ENCODE measurements around the gene CHCHD3. TPM values are rescaled to one million over a fixed set of nuclear protein-coding genes. Genes with fewer than 3 reads are reported as not detected.
"Not testable (repeated sequence)": the region's sequence is repeated elsewhere in the genome, so short reads cannot be mapped to it uniquely, and the experiment has no call there.

Gene CHCHD3
- polyA plus RNA-seq, 4 donors, result 51.1 to 99.3 (median 74.9) TPM

DNA sequence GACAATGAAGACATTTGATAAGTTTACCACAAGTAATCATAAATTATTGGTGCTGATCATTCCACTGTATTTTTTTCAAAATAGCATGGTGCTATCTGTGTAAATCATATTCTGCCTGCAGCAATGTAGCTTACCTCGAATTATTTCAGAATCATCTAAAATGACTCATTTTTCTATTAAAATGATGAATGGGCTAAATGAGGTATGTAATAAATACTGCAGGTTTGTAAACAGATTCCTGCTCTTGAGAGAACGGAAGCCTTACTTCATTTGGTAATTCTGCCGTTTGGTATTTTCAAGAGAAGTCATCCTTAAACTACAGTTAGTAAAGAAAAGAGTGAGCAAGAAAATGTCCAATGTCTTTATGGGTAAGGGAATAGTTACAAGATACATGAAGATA, 115.9 kb downstream of the CHCHD3 start:
- no peak for DNase-seq (ENCODE audit: low read depth in 4 of 4, low spot score in 3 of 4)

DNA sequence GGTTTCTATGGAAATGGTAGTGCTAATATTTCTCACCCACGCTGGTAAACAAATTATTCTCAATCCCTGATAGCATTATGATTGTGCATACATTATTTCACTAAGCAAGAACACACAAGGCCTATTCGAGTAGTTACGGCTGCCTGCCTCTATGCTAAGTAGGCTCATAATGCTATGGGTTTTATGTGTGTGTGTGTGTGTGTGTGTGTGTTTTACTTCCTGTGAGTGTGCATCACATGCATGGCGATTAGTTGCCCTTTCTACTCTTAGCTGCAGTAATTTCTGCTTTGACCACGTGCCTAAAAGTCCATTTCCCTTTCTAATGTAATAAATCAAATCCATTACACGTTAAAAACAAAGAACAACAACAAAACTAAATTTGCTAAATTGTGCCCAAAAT, 117.0 kb downstream of the CHCHD3 start:
- DNase-seq (ENCODE audit: low read depth in 4 of 4, low spot score in 3 of 4), result no peak

DNA sequence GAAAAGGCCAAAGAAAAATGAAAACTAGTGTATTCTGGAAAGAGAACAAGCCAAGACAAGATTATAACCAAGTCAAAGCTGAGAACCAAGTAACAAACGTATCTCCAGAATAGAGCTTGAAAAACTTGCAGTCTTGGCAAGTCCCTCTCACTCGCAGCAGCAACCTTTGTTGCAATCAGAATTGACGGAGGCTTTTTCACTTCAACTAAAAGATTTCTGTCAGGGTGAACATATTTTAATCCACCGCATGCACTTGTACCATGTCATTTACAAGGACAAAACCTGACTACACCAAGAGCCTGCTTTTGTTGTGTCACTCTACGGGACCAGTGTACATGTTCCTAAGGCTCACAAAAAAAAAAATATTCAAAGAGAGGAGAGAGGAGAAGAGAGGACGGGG, 122.0 kb downstream of the CHCHD3 start:
- DNase-seq (ENCODE audit: low read depth in 4 of 4, low spot score in 3 of 4), result no peak

DNA sequence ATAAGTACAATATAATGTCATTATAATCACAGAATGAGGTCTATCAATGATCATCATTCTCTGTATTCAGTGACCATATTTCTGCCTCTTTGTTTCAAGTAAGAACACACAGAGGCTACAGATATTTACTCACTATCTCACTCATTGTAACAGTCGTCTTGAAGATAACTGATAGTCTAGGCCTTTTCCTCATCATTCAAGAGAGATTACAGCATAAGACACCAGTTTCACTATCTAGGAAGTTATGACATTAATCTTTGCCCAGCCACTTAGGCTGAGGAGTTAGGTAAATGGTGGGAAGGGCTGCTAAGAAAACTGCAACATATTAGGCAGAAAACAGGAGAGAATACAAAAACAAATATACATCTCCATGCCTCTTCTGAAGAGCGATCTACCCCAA, 125.3 kb downstream of the CHCHD3 start:
- no peak for DNase-seq (ENCODE audit: low read depth in 4 of 4, low spot score in 3 of 4)

DNA sequence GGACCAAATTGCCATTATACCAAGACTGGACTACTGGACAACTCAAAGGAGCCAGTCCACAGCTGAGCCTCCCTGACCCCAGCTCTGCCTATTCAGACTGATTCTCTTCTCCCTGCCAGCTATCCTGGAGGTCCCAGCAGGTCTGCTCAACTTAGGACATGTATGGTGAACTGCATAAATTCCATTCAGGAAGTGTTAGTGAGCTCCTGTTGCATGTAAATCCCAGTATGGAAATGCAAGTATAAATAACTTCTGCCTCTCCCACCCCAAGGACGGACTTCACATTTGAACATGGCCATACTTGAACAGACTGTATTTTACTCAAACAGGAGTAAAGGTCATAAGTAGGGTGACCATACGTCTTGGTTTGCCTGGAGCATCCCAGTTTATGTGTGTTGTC, 128.4 kb downstream of the CHCHD3 start:
- no peak for DNase-seq (ENCODE audit: low read depth in 4 of 4, low spot score in 3 of 4)

DNA sequence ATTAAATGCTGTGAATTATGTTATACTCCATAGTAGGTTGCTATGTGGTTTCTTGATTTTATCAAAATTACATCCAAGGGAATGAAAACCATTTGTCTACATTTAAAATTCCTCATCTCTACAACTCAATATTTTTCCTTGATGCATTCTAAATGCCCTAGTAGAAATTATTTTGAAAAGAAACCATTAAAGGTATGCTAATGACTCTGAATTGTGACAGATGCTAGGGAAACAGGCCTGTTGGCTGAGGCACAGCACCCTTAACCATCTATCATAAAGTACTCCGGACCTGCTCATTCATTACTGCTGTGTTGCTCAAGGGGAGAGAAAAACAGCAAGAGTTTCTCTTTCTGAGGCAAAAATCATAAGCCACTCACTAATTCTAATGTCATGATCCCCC, 131.2 kb downstream of the CHCHD3 start:
- no peak for DNase-seq (ENCODE audit: low read depth in 4 of 4, low spot score in 3 of 4)

DNA sequence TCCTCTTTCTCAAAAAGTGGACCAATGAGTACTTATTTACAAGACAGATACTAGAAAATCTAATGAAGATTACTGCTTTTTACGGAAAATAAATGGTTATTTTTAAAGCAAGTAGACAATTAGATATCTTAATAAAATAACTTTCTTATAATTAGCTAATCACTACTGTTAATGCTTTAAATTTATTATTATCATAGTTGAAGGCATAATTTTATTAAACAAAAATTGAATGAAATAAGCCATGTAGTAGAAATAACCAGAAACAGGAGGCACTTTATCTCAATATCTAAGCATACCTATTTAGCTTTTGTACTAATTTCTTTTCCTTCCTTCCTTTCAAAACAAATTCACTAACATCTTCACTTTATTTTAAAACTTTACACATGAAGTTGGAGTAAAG, 134.9 kb downstream of the CHCHD3 start:
- DNase-seq (ENCODE audit: low read depth in 4 of 4, low spot score in 3 of 4), result no peak

DNA sequence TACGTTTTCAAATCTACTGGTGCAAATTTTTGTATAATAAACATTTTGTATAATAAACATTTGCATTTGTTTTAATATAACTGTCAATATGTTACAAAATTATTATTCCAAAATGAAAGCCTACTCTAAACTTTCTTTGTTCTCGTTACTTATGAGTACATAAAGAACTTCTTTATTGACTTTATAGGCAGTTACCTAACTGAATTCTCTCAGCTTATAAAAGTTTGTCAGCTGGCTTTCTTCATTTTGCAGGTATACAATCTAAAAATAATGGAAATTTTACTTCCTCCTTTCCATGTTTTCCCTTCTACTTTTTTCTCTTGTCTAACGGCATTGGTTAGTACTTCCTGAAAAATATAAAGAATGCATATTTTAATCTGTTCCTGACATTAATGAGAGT, 137.1 kb downstream of the CHCHD3 start:
- no peak for DNase-seq (ENCODE audit: low read depth in 4 of 4, low spot score in 3 of 4)

DNA sequence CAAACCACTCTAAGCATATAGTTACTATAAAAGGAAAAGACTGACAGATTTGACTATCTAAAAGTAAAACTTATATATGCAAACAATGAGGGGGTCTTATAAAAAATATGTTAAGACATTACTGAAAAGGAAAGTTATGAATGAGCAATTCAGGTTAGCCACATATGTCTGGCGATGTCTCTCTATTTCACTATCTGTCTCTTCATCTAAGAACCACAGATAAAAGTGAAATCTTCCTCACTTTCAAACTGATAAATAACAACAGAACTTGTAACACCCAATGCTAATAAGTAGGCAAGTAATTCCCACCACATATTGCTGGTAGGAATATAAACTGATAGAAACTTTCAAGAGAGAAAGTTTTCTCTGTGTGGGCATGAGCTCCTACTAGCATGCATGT, 138.2 kb downstream of the CHCHD3 start:
- DNase-seq (ENCODE audit: low read depth in 4 of 4, low spot score in 3 of 4), result no peak

DNA sequence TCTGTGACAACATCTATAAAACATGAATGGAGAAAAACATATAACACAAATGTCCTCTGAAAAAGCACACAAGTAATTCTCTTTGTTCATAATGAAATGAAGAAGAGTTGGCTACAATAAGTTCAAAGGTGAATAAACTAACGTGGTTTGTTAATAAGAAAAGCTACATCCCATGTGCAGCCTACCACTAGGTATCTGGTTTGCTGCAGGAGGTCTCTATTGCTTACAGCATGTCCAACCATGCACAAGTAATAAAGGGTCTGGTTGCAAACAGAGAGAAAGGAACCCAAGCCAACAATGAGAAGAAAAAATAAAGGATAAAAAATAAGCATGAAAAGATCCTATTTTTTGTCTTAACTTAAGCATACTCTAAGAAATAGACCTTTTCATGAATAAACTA, 139.2 kb downstream of the CHCHD3 start:
- no peak for DNase-seq (ENCODE audit: low read depth in 4 of 4, low spot score in 3 of 4)

DNA sequence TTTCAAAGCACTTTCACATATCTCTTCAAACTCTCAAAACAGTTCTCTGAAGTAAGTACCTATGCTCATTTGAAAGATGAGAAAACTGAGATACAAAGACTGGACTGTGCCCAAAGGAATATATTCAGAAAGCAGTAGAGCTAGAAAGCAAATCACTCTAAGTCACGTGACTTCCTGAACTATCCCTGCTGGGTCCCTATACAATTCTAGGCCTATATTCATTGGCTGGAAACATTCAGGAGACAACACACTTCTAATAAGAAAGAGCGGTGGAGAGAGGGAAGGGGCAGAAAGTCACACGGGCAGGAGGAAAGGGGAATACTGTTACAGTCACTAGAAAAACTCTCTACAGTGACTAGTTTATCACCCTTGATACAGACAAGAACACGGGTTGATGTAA, 140.0 kb downstream of the CHCHD3 start:
- no peak for DNase-seq (ENCODE audit: low read depth in 4 of 4, low spot score in 3 of 4)

DNA sequence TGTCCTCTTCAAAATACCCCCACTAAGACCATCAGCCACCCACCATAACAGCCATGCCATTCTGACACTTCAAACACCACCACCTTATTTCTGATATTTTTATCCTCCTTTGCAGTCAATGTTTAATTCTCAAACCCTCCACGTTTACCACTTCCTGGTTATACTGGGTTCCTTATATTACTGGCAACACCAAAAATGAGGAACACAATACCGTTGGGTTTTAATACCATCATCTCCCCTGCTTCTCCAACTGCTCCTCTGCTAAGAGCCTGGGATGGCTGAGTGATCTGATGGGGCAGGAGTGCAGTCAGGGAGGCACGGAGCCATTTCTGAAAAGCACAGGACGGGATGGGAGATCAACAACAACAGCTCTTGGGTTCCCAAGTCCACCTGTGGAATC, 140.5 kb downstream of the CHCHD3 start:
- DNase-seq (ENCODE audit: low read depth in 4 of 4, low spot score in 3 of 4), result no peak

DNA sequence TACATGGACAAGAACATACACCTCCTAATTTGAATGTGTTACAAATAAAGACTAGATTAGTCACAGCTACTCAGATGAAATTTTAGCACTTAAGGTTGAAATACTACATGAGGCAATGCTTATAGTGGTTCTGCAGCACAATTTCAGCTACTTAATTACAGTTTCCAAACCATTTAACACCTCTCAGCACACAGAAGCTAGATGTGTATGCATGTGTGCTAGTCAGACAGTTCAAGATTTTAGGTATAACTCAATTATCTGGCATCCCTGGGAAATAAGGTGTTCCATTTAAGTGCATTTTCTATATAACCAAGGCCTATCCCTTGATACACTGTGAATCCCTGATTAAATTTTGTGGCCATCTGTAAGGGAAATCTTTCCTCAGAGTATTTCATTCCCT, 141.8 kb downstream of the CHCHD3 start:
- no peak for DNase-seq (ENCODE audit: low read depth in 4 of 4, low spot score in 3 of 4)

DNA sequence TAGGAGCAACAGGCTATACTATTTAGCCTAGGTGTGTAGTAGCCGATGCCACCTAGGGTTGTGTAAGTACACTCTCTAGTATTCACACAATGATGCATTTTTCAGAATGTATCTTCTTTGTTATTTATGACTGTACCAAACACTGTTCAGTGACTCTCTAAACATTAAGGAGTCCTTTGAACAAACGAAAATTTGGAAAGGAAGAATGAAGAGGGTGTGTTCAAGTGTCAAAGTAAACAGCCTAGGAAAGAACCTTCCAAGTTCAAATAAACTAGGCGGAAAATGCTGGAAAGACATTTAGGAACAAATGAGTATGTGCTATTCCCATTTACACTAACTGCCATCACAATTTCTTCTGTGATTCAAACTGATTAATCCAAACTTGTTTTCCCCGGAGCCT, 142.4 kb downstream of the CHCHD3 start:
- no peak for DNase-seq (ENCODE audit: low read depth in 4 of 4, low spot score in 3 of 4)

DNA sequence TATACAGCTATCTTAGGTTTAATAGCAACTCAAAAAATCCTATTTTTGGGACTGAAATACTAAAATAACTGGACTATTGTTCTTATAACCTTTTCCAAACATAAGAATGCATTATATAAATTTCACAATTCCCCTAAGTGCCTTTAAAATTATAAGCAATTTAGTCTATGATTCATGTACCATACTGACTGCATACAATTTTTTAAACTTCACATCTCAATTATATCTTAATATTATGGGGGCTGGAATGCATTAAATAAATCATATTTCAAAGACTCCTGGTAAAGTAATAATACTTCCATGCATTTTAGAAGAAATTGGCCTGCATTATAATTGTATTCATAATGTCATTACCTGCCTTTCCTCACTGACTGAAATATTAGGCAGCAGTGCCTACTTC, 144.6 kb downstream of the CHCHD3 start:
- no peak for DNase-seq (ENCODE audit: low read depth in 4 of 4, low spot score in 3 of 4)

DNA sequence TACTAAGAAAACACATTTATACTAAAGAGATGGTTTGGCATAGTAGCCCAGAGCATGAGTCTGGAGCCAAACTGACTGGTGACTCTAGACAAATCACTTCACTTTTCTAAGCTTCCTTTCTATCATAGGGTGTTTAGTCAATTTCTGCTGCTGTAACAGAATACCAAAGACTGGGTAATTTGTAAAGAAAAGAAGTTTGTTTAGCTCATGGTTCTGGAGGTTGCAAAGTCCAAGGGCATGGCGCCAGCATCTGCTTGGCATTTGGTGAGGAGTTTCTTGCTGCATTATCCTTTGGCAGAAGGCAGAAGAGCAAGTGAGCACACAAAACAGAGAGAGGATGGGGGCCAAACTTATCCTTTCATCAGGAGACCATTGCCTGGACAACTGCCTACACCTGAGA, 146.3 kb downstream of the CHCHD3 start:
- no peak for DNase-seq (ENCODE audit: low read depth in 4 of 4, low spot score in 3 of 4)

DNA sequence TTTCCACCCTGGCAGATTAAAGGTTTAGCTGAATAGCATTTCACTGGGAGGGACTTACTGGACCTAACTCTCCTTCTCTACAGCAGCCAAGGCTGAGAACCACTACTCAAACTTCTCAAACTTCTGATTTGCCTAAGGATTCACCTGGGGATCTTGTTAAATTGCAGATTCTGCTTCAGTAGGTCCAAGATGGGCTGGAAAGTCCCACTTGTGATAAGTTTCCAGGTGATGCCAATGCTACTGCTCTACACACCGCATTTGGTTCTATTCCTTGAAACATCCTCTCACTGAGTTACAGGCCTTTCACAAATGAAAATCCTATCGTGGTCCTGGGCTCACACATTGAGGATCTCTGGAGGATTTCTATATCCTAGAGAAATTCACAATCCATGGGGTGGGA, 147.9 kb downstream of the CHCHD3 start:
- no peak for DNase-seq (ENCODE audit: low read depth in 4 of 4, low spot score in 3 of 4)

DNA sequence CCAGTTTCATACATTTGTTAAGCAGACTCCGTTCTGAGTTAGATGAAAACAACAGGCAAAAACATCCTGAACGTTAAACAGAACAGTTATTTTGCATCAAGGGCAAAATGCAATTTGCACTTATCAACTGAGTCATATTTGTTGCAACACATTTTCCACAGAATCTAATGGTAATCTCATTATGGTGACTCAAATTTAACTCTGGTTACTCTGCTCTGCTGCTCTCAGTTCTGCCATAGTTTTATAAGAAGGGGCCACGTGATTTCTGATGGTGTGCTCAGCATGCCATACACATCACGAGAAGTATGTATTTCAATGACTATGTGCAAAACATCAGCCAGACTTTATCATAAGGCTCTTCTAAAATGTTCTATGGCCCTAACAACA, 148.8 kb downstream of the CHCHD3 start:
- DNase-seq (ENCODE audit: low read depth in 4 of 4, low spot score in 3 of 4), result no peak

DNA sequence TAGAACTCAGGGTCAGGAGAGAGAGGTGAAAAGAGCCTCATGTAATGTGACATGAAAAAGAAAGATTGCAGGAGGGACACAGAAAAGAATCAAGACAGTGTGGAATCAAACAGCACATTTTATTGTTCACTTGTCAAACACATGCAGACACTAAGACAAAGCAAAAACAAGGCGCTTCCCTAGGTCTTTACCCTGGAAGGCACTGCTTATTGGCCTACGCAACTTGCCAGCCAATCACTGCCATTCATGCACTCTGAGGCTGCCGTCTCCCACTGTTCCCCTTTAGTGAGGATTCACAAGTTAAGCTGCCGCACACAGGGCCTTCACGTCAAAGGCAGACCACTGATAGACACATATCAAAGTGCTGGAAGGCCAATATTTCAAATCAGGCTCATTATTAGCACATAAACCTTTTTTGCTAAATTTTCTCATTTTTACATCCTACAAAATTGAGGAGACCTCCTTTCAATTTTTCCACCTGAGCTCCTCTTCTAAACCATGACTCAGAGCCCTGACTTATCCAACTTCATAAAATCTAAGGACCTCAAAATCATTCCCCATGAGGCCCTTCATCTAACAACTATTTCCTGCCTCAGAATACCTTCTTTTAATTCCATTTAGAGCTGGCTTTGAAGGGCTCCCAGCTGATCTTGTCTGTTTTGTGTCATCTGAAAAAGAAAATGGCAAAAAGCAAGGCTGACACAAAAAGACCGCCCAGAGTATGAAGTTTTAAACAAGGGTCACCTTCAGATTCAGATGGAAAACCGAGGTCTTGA, 149.4 kb downstream of the CHCHD3 start:
- DNase-seq (ENCODE audit: low read depth in 4 of 4, low spot score in 3 of 4), result no peak

DNA sequence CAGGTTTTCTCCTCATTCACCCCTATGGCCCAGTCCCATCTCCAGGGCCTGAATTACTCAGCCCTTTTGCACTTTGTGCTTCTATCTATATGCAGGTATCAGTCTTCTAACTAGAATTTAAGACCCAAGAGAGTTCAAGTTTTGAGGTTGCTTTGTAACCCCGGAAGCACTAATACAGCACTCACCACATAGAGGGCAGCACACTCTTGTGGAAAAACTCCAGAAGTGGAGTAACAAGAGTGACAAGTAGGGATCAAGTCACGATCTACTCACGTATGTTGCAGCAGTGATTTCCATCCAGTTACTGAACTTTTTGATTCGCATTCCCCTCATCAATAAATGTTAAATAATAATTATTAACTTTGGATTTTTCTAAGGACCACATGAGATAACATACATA, 151.0 kb downstream of the CHCHD3 start:
- no peak for DNase-seq (ENCODE audit: low read depth in 4 of 4, low spot score in 3 of 4)

DNA sequence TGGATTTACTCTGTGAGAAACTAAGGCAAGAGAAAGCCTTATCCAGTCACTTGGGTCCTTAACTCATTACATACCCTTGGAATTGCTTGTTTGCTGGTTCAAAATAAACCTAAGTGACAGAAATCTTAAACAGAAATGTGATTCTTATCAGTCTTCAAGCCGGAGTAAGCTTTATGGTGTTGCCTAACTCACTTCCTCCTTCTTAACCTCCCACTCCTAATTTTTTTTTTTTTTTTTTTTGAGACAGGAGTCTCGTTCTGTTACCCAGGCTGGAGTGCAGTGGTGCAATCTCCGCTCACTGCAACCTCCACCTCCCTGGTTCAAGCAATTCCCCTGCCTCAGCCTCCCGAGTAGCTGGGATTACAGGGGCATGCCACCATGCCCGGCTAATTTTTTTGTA, 151.9 kb downstream of the CHCHD3 start:
- not testable (repeated sequence) for DNase-seq (ENCODE audit: low read depth in 4 of 4, low spot score in 3 of 4)

DNA sequence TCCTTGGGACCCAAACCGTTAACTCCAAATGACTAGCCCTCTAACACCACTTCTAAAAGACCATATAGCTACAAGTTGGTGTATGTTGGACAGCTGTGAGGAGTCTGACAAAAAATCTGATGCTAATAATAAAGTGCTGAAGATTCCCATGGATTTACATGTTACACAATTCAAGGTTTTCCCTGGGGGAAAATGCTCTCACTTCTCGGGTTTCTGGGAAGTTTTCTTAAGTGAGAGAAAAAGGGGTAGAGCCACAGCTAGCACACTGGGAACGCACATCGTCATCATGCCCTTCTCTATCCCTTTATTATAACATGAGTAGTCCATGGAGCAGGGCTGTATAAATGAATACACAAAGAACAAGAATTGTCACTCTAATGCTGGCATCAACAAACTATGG, 162.1 kb downstream of the CHCHD3 start:
- no peak for DNase-seq (ENCODE audit: low read depth in 4 of 4, low spot score in 3 of 4)

DNA sequence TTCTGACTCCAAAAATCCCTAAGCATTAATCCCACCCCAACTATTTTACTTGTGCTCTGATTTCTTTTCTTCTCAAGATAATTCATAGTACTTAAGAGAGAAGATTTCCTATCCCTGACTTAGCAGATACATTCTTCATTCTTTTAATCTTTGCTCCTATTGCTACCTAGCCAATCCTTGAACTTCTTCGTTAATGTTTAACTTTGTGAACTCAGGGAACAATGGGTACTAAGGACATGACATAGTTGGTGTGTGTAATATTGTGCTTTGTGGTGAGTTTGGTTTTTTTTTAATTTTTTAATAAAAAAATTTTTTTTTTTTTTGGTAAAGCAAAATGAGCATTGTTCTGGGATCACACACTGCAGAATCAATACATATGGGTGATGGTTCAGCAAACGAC, 166.2 kb downstream of the CHCHD3 start:
- no peak for DNase-seq (ENCODE audit: low read depth in 4 of 4, low spot score in 3 of 4)
